GM06990 (cell line): ENCODE measurements around the gene CCDC86.

ENCODE experiments used
- DNase-seq: peaks from one replicate; pipeline ENCODE4 v3.0.0-alpha.2; 2011; ENCODE audit not compliant: insufficient read length; ENCODE audit errors: extremely low read depth
- H3K27me3 ChIP-seq: replicated peaks from 2 replicates; pipeline ENCODE4 v1.6.0; 2011; ENCODE audit warnings: low read length; ENCODE audit not compliant: control insufficient read depth, insufficient read depth
- H3K36me3 ChIP-seq: 2 replicates; pipeline ENCODE4 v1.5.1; 2011; ENCODE audit warnings: low read length; ENCODE audit not compliant: control insufficient read depth, insufficient read depth
- H3K4me3 ChIP-seq: replicated peaks from 2 replicates; pipeline ENCODE4 v1.5.1; 2011; ENCODE audit warnings: low read depth, mild to moderate bottlenecking, control low read depth, low read length
- CTCF ChIP-seq: IDR thresholded peaks from 2 replicates; pipeline ENCODE4 v1.5.1; 2011; ENCODE audit warnings: low read length, control low read depth, mild to moderate bottlenecking, inconsistent platforms; ENCODE audit not compliant: insufficient read depth, poor library complexity, severe bottlenecking

The CCDC86 gene

GRCh38 chr11:60852982-60853950 is 11.4 kb downstream of the CCDC86 start:
- Histone ChIP-seq H3K36me3 (peaks cover 20% of the 10 kb centered on the region), H3K27me3 (no peaks in the 10 kb centered on the region), H3K4me3 (no peak overlapping the region)
- no peak for DNase-seq
- TF ChIP-seq CTCF = no peak

GRCh38 chr11:60854140-60854846 is 12.4 kb downstream of the CCDC86 start:
- TF ChIP-seq CTCF = no peak

GRCh38 chr11:60854847-60855725 is 13.2 kb downstream of the CCDC86 start:
- TF ChIP-seq CTCF = no peak
- H3K4me3 ChIP-seq = no peak overlapping the region
- H3K27me3 ChIP-seq = no peaks in the 10 kb centered on the region

More at GRCh38 chr11:60854140-60854846, 12.4 kb downstream of the CCDC86 start:
- H3K36me3 ChIP-seq = peaks cover 17% of the 10 kb centered on the region
- no peak for DNase-seq
- no peaks in the 10 kb centered on the region for H3K27me3 ChIP-seq
- no peak overlapping the region for H3K4me3 ChIP-seq

GRCh38 chr11:60855726-60856633 is 14.1 kb downstream of the CCDC86 start, which contains the start of gene PTGDR2:
PTGDR2 (minus strand) TSS chr11:60855950; CDS start chr11:60853722, 2,228 bp downstream.
- H3K4me3 ChIP-seq = no peak within 1 kb of the TSS
- peaks cover 7% of the 10 kb centered on the region for H3K36me3 ChIP-seq
- no peak for TF ChIP-seq CTCF
- no peaks in the 10 kb centered on the region for H3K27me3 ChIP-seq
- DNase-seq = no peak

More at GRCh38 chr11:60854847-60855725, 13.2 kb downstream of the CCDC86 start:
- DNase-seq = no peak
- H3K36me3 ChIP-seq = peaks cover 10% of the 10 kb centered on the region
